Ovary (tissue), 9 donors: ENCODE data around the gene RTCA. TPM values are rescaled to one million over a fixed set of nuclear protein-coding genes. Genes with fewer than 3 reads are reported as not detected.

Experiments used
- DNase-seq, 5 donors: peaks; one replicate each; pipeline ENCODE4 v3.0.0-alpha.2; 2019 to 2020
- H3K27ac ChIP-seq, 2 donors: fragments of 200-600 bp; one replicate each; pipeline versions ENCODE4 v1.5.1 to v1.8.0; 2019 to 2022
- H3K27me3 ChIP-seq: fragments of 200-600 bp; one replicate; pipeline ENCODE4 v1.8.0; 2022
- H3K36me3 ChIP-seq: fragments of 200-600 bp; sonication (generic); one replicate; pipeline ENCODE4 v1.5.1; 2019
- H3K4me1 ChIP-seq: one replicate; pipeline ENCODE4 v1.8.1; 2013; ENCODE audit warnings: mild to moderate bottlenecking, moderate library complexity; ENCODE audit not compliant: insufficient read depth
- H3K4me3 ChIP-seq: fragments of 200-600 bp; sonication (generic); one replicate; pipeline ENCODE4 v1.5.1; 2017
- H3K9me3 ChIP-seq, 2 donors: fragments of 200-600 bp in 1 of 2; sonication (generic) in 1 of 2; one replicate each; pipeline versions ENCODE4 v1.5.1 to v1.8.1; 2013 to 2019; ENCODE audit warnings: mild to moderate bottlenecking in 1 of 2, moderate library complexity in 1 of 2
- EP300 ChIP-seq: sonication (generic); formaldehyde crosslinking; IDR thresholded peaks from one replicate; pipeline ENCODE4 v1.6.1; 2017; ENCODE audit warnings: antibody characterized with exemption
- POLR2A ChIP-seq: fragments of 450-650 bp; IDR thresholded peaks from one replicate; pipeline ENCODE4 v1.6.1; 2017; ENCODE audit warnings: antibody characterized with exemption, mild to moderate bottlenecking, moderate library complexity
- WGBS, 3 donors: extraction: QIAGEN DNeasy Blood & Tissue Kit in 1 of 3; methylation state at CpG; one replicate each; pipeline versions ENCODE4 v1.1.5 to v1.1.7; 2013 to 2017; 5-methylcytosine and 5-hydroxymethylcytosine counted together
- intact Hi-C, 4 donors: fragments of 100-400 bp; cut with DNase I; formaldehyde crosslinking; loops; one replicate each; pipeline versions ENCODE4 v1.11.0 to v1.15.1; 2022 to 2023
- polyA plus RNA-seq, 2 donors: library from polyadenylated mRNA; stranded (reverse); fragments of 200-250 nt in 1 of 2; fragments of 350-450 nt in 1 of 2; fragmentation: Illumina TruSeq in 1 of 2; extraction: RNeasy Lipid Tissue Mini Kit (QIAGEN cat#74804) in 1 of 2; gene quantifications; one replicate each; pipeline ENCODE4 v1.2.3, GENCODE V29; 2013 to 2014
- total RNA-seq, 7 donors: library from RNA; depleted of rRNA in 2 of 7; stranded (reverse); fragments of >200 nt in 2 of 7; fragmentation: NEBNext Ultra II Directional in 3 of 7; extraction: Animal tissue kit (Norgen Biotek cat#: 25700) in 3 of 7; gene quantifications; one replicate each; pipeline versions ENCODE4 v1.1.0 to v1.2.4, GENCODE V29; 2016 to 2023
- TF ChIP-seq, protein P1 (sequence below), 3 donors: fragments of 450-650 bp in 2 of 3; fragments of 200-600 bp in 1 of 3; IDR thresholded peaks; one replicate each; pipeline versions ENCODE4 v1.5.1 to v1.8.0; 2016 to 2022; ENCODE audit warnings: antibody characterized with exemption in 3 of 3, mild to moderate bottlenecking in 1 of 3
- donor health status: DM: no; HTN: no; CAD: no; lungs with moderate emphysema.
- donor health status: DM: no; HTN: no; CAD: no.
- donor health status: Bipolar disorder and iron deficiency.
- donor health status: DM: yes; HTN: yes; CAD: no.
- donor health status: DM: no; HTN: no; CAD: no.
- donor health status: DM: yes; HTN: yes; CAD: no.

The RTCA gene
- total and polyA plus RNA-seq, 9 donors = 12.9 to 23.6 (median 14.7) TPM

DNA sequence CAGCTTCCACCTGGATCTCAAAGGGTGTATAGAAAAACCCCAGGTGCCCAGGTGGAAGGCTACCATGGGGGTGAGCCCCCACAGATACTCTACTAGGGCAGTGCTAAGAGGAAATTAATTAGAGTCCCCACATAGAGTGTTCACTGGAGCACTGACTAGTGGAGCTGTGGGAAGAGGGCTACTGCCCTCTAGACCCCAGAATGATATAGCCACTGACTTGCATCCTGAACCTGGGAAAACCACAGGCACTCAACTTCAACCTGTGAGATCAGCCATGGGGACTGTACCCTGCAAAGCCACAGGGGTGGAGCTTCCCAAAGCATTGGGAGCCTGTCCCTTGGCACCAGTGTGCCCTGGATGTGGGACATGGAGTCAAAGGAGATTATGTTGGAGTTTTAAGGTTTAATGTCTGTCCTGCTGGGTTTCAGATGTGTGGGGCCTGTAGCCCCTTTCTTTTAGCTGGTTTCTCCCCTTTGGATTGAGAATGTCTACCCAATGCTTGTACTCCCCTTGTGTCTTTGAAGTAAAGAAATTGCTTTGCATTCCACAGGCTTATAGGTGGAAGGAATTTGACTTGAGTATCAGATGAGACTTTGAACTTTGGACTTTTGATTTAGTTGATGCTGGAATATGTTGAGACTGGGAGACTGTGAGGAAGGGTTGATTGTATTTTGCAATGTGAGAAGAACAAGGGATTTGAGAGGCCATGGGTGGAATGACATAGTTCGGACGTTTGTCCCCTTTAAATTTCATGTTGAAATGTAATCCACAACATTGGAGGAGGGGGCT, 54.5 kb downstream of the RTCA start:
- TF ChIP-seq POLR2A = no peak
- TF ChIP-seq EP300 = no peak
- TF ChIP-seq, protein P1, sequence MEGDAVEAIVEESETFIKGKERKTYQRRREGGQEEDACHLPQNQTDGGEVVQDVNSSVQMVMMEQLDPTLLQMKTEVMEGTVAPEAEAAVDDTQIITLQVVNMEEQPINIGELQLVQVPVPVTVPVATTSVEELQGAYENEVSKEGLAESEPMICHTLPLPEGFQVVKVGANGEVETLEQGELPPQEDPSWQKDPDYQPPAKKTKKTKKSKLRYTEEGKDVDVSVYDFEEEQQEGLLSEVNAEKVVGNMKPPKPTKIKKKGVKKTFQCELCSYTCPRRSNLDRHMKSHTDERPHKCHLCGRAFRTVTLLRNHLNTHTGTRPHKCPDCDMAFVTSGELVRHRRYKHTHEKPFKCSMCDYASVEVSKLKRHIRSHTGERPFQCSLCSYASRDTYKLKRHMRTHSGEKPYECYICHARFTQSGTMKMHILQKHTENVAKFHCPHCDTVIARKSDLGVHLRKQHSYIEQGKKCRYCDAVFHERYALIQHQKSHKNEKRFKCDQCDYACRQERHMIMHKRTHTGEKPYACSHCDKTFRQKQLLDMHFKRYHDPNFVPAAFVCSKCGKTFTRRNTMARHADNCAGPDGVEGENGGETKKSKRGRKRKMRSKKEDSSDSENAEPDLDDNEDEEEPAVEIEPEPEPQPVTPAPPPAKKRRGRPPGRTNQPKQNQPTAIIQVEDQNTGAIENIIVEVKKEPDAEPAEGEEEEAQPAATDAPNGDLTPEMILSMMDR (IDR thresholded peaks at IDR 0.05) = no peak
- no peaks in the 10 kb centered on the region for H3K4me1 ChIP-seq

DNA sequence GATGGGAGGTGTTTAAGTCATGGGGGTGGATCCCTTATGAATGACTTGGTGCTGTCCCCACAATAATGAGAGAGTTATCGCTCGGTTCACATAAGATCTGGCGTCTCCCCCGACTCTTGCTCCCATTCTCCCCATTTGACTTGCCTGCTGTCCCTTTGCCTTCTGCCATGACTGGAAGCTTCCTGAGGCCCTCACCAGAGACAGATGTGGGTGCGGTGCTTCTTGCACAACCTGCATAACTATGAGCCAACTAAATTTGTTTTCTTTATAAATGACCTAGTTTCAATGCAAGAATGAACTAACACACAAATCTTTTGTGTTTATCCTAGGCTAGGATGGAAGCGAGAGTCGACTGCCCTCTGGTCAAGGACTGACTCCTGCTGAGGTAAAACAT, 55.1 kb downstream of the RTCA start:
- Histone ChIP-seq H3K9me3 (no peaks in the 10 kb centered on the region), H3K4me3 (no peak overlapping the region), H3K36me3 (no peaks in the 10 kb centered on the region), H3K4me1 (no peaks in the 10 kb centered on the region), H3K27me3 (no peaks in the 10 kb centered on the region), H3K27ac (no peak overlapping the region)
- TF ChIP-seq EP300 = no peak
- TF ChIP-seq, protein P1 (IDR thresholded peaks at IDR 0.05) = no peak
- TF ChIP-seq POLR2A = no peak
- WGBS, 3 donors = 81 to 89% (median 83%) methylated on average over 7 of the region's 7 CpGs
- DNase-seq = no peak
- intact Hi-C loops = no loop called here

More for the DNA sequence above, 54.5 kb downstream of the RTCA start:
- no peak overlapping the region for H3K4me3 ChIP-seq
- intact Hi-C loops = no loop called here
- no peaks in the 10 kb centered on the region for H3K36me3 ChIP-seq
- no peaks in the 10 kb centered on the region for H3K27me3 ChIP-seq
- WGBS, 3 donors = 85 to 90% (median 88%) methylated on average over 2 of the region's 2 CpGs
- no peak overlapping the region for H3K27ac ChIP-seq
- no peaks in the 10 kb centered on the region for H3K9me3 ChIP-seq
- DNase-seq = no peak

DNA sequence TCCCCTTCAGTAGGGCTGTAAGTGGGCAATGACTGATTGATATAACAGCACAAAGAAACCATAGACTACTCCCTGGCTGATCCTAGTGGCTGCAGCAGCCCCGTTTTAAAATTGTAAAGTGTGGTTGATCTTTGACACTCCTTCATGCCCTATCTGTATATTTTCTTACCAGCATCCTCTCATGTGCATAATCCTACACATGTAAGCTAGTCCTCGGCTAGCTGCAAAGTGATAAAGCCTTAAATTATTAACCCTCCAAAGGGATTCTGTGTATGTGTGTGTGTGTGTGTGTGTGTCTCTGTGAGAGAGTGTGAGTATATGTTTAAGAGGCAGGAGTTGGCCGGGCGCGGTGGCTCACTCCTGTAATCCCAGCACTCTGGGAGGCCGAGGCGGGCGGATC, 55.5 kb downstream of the RTCA start:
- no peak for DNase-seq
- 80 to 84% (median 81%) methylated on average over 8 of the region's 8 CpGs for WGBS, 3 donors
- no peak overlapping the region for H3K27ac ChIP-seq
- intact Hi-C loops = no loop called here
- TF ChIP-seq POLR2A (no peak), EP300 (no peak)
- TF ChIP-seq, protein P1 (IDR thresholded peaks at IDR 0.05) = no peak
- no peaks in the 10 kb centered on the region for H3K36me3 ChIP-seq
- H3K27me3 ChIP-seq = no peaks in the 10 kb centered on the region
- H3K4me1 ChIP-seq = no peaks in the 10 kb centered on the region
- no peaks in the 10 kb centered on the region for H3K9me3 ChIP-seq
- no peak overlapping the region for H3K4me3 ChIP-seq

DNA sequence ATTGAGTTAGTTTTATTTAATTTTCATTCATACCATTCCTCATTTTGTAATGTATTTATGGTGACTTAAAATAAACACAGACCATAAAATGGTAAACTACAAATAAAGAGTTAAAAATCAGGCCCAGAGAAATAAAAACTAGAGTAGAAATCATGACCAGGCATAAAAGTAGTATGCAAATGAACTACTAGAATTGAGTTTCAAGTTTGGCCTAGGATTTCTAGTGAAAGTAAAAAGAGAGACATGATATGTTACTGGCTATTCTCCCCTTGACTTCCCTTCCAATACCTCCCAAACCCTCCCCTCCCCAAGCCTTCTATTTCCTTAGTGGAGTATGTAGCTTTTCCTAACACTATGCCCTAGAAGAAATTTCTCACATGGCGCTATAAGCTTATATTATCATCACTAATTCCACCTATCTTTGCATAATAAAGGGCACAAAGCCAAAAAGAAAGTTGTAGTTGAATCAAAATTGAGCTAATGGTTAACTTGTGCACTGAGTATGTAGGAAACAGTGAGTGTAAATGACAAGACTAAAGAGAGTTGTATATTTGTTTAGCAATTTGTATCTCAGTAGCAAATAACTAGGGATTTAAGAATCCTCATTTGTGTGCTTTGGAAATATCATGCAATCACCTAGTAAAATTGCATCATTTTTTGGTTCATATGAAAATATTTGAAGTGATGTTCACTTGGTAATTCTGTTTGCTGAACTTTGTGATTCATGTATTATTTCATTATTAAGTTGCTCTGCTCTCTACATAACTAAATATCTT, 56.6 kb downstream of the RTCA start:
- H3K9me3 ChIP-seq = no peaks in the 10 kb centered on the region
- no peaks in the 10 kb centered on the region for H3K27me3 ChIP-seq
- no peak overlapping the region for H3K27ac ChIP-seq
- intact Hi-C loops = no loop called here
- TF ChIP-seq EP300 = no peak
- H3K4me1 ChIP-seq = no peaks in the 10 kb centered on the region
- DNase-seq = no peak
- no peaks in the 10 kb centered on the region for H3K36me3 ChIP-seq
- H3K4me3 ChIP-seq = no peak overlapping the region
- WGBS, 3 donors = 76 to 85% (median 79%) methylated on average over 1 of the region's 1 CpG
